Measurements from ENCODE around the gene CD4.

DNA sequence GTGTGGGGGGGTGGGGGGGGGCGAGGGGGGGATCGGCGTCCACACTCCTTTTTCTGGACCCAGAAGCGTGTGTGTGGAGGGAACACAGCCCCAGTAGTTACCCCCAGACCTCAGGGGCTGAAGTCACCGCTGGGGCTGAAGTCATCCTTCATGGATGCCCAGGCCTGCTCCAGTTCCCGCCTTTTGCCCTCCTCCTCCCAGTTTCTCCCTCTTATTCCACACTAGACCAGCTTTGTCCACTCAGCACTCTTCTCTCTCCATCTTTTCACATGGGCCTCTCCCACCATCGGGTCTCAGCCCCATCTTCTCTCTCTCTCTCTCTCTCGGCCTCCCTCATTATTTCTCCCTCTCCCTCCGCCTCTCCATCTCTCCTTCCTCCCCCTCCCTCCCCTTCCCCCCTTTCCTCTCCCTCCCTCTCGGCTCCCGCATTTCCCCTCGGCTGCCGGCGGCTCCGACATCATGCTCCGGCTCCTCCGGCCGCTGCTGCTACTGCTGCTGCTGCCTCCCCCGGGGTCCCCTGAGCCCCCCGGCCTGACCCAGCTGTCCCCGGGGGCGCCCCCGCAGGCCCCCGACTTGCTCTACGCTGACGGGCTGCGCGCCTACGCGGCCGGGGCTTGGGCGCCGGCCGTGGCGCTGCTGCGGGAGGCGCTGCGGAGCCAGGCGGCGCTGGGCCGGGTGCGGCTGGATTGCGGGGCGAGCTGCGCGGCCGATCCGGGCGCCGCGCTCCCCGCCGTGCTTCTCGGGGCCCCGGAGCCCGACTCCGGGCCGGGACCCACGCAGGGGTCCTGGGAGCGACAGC lies 38.9 kb downstream of the CD4 start, which contains the start of gene P3H3:
- TF ChIP-seq, protein P1, sequence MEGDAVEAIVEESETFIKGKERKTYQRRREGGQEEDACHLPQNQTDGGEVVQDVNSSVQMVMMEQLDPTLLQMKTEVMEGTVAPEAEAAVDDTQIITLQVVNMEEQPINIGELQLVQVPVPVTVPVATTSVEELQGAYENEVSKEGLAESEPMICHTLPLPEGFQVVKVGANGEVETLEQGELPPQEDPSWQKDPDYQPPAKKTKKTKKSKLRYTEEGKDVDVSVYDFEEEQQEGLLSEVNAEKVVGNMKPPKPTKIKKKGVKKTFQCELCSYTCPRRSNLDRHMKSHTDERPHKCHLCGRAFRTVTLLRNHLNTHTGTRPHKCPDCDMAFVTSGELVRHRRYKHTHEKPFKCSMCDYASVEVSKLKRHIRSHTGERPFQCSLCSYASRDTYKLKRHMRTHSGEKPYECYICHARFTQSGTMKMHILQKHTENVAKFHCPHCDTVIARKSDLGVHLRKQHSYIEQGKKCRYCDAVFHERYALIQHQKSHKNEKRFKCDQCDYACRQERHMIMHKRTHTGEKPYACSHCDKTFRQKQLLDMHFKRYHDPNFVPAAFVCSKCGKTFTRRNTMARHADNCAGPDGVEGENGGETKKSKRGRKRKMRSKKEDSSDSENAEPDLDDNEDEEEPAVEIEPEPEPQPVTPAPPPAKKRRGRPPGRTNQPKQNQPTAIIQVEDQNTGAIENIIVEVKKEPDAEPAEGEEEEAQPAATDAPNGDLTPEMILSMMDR (IDR thresholded peaks at IDR 0.05): peak in 1 of 6 experiments; percentile 18
- peak in 1 of 2 donors; percentile 24 for TF ChIP-seq POLR2A (IDR thresholded peaks at IDR 0.05)
